Measurements from ENCODE around the gene ZIC1.

Gene ZIC1

GRCh38 chr3:147395899-147396711, 13.1 kb upstream of the ZIC1 start:
- DNase-seq (ENCODE audit: low read depth): no peak

GRCh38 chr3:147396712-147397046, 12.5 kb upstream of the ZIC1 start:
- no peak for DNase-seq (ENCODE audit: low read depth)

GRCh38 chr3:147397155-147397874, 11.8 kb upstream of the ZIC1 start:
- DNase-seq (ENCODE audit: low read depth): no peak

GRCh38 chr3:147397875-147398812, 11.0 kb upstream of the ZIC1 start:
- DNase-seq (ENCODE audit: low read depth): no peak

- no peak for DNase-seq (ENCODE audit: low read depth)
These were observed 10.2 kb upstream of the ZIC1 start for GRCh38 chr3:147398813-147399534.

GRCh38 chr3:147400111-147400510, 9.1 kb upstream of the ZIC1 start:
- no peak for DNase-seq (ENCODE audit: low read depth)

- no peak for DNase-seq (ENCODE audit: low read depth)
These were observed 8.2 kb upstream of the ZIC1 start for GRCh38 chr3:147400999-147401398.

GRCh38 chr3:147401421-147401820, 7.7 kb upstream of the ZIC1 start:
- DNase-seq (ENCODE audit: low read depth): no peak

GRCh38 chr3:147402159-147402558, 7.0 kb upstream of the ZIC1 start:
- no peak for DNase-seq (ENCODE audit: low read depth)

- no peak for DNase-seq (ENCODE audit: low read depth)
These were observed 5.7 kb upstream of the ZIC1 start for GRCh38 chr3:147403511-147403910.

GRCh38 chr3:147404000-147404799, 5.0 kb upstream of the ZIC1 start:
- DNase-seq (ENCODE audit: low read depth): no peak

- DNase-seq (ENCODE audit: low read depth): no peak
These were observed 4.3 kb upstream of the ZIC1 start for GRCh38 chr3:147404800-147405230.

- DNase-seq (ENCODE audit: low read depth): no peak
These were observed 3.7 kb upstream of the ZIC1 start for GRCh38 chr3:147405231-147406027.

GRCh38 chr3:147406028-147406931, 2.9 kb upstream of the ZIC1 start, which contains the start of gene ZIC4:
TSS of gene ZIC4 (minus strand) at chr3:147406543. CDS start at chr3:147402797, 3,746 bp downstream.
- DNase-seq (ENCODE audit: low read depth): no peak

GRCh38 chr3:147407114-147407497, 2.1 kb upstream of the ZIC1 start:
- DNase-seq (ENCODE audit: low read depth): no peak

- DNase-seq (ENCODE audit: low read depth): no peak
These were observed 1.5 kb upstream of the ZIC1 start for GRCh38 chr3:147407498-147408187.

- no peak for DNase-seq (ENCODE audit: low read depth)
These were observed 721 bp upstream of the ZIC1 start for GRCh38 chr3:147408188-147409100.

All from stimulated activated CD8-positive, alpha-beta memory T cell treated with anti-CD3 and anti-CD28 coated beads, Interleukin-4, amount 100 ng/mL, for 24 hours (primary cell).